Measurements from ENCODE around the gene SPSB1. TPM values are rescaled to one million over a fixed set of nuclear protein-coding genes. Genes with fewer than 3 reads are reported as not detected.

Gene SPSB1
- total RNA-seq, 1 experiment from 2014 or later = 18.2 TPM

DNA sequence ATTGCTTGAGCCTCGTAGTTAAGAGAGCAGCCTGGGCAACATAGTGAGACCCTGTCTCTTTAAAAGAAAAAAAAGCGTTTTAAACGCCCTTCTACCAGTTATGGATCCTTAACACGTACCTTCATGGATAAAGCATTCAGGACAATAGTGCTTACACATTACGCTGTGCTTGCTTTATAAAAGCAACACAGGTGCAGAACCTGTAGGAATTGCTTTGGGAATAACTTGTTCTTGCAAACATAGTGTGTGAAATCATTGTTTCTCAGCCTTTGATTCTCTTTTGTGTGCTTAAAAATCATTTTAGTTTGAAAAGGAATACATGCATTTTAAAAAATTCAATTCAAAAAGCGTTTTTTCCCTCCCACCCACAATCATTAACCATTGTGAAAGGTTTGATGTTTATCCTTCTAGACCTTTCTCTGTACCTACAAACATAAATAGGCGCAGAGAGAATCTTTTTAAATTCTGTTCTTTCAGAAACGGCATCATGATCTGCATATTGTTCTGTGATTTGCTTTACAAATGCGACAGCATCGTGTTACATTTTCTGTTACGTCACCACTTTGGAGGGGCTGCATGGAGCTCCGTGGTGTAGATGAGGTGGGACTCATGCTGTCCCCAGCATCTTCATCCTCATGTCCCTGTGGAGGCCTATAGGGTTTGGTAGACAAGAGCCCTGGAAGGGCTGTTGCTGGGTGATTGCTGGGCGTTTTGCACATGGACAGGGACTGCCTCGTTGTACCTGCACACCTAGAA is 54.6 kb downstream of the SPSB1 start:
- H3K9me3 ChIP-seq = no peaks in the 10 kb centered on the region
- no peaks in the 10 kb centered on the region for H3K27me3 Mint-ChIP-seq (ENCODE audit: insufficient read depth, unreplicated experiment)
- no TSS peak for BruUV-seq (replicated peaks)
- H3K36me3 ChIP-seq (ENCODE audit: control insufficient read depth, insufficient read depth, low read length) = no peaks in the 10 kb centered on the region
- TF ChIP-seq, protein P1, sequence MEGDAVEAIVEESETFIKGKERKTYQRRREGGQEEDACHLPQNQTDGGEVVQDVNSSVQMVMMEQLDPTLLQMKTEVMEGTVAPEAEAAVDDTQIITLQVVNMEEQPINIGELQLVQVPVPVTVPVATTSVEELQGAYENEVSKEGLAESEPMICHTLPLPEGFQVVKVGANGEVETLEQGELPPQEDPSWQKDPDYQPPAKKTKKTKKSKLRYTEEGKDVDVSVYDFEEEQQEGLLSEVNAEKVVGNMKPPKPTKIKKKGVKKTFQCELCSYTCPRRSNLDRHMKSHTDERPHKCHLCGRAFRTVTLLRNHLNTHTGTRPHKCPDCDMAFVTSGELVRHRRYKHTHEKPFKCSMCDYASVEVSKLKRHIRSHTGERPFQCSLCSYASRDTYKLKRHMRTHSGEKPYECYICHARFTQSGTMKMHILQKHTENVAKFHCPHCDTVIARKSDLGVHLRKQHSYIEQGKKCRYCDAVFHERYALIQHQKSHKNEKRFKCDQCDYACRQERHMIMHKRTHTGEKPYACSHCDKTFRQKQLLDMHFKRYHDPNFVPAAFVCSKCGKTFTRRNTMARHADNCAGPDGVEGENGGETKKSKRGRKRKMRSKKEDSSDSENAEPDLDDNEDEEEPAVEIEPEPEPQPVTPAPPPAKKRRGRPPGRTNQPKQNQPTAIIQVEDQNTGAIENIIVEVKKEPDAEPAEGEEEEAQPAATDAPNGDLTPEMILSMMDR (IDR thresholded peaks at IDR 0.05; ENCODE audit: insufficient read depth in 1 of 2, low read depth in 1 of 2, low read length in 1 of 2, severe bottlenecking in 1 of 2, unreplicated experiment in 1 of 2) = no peak
- H3K27ac Mint-ChIP-seq (ENCODE audit: unreplicated experiment) = no peak overlapping the region
- no peak overlapping the region for H3K4me3 Mint-ChIP-seq (ENCODE audit: unreplicated experiment)
- H3K36me3 Mint-ChIP-seq (ENCODE audit: insufficient read depth, unreplicated experiment) = no peaks in the 10 kb centered on the region
- no peak for DNase-seq
- ChIA-PET POLR2A (no interaction called here), CTCF (no interaction called here)
- no peaks in the 10 kb centered on the region for H3K27me3 ChIP-seq (replicated peaks; ENCODE audit: control insufficient read depth, insufficient read depth, low read length)
- no peaks in the 10 kb centered on the region for H3K4me1 ChIP-seq
- H3K4me1 Mint-ChIP-seq (ENCODE audit: low read depth, unreplicated experiment) = peaks cover 6% of the 10 kb centered on the region
- no peaks in the 10 kb centered on the region for H3K9me3 Mint-ChIP-seq (ENCODE audit: unreplicated experiment)
- H3K4me3 ChIP-seq (ENCODE audit: low read depth, low read length) = no peak overlapping the region
- intact Hi-C loops (cut with micrococcal nuclease; ENCODE audit: unreplicated experiment) = no loop called here

DNA sequence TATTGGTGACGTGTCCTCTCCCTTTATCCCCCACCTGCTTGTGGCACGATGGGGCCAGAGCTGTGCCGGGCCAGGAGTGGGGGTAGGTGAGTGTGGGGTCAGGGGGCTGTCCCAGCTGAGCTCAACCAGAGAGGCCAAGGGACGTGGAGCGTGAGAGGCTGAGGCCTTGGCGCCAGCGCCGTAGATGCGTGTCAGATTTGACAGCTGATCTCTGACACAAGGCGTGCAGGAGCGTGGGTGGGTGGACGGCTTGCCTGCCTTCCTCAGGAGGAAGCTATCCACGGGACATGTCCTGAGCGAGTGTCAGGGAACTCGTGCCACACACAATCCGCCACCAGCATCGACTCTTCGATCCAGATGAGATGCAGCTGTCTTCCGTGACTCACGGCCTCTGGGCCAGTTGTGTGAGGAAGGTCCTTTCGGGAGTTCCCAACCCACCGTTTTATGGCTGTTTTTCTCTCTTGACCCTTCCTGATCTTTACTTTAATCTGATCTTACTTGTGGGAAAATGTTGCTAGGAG is 56.7 kb downstream of the SPSB1 start:
- H3K36me3 ChIP-seq (ENCODE audit: control insufficient read depth, insufficient read depth, low read length) = no peaks in the 10 kb centered on the region
- H3K4me1 ChIP-seq = no peaks in the 10 kb centered on the region
- H3K36me3 Mint-ChIP-seq (ENCODE audit: insufficient read depth, unreplicated experiment) = no peaks in the 10 kb centered on the region
- H3K27me3 Mint-ChIP-seq (ENCODE audit: insufficient read depth, unreplicated experiment) = no peaks in the 10 kb centered on the region
- H3K9me3 Mint-ChIP-seq (ENCODE audit: unreplicated experiment) = no peaks in the 10 kb centered on the region
- H3K27ac Mint-ChIP-seq (ENCODE audit: unreplicated experiment) = no peak overlapping the region
- peaks cover 6% of the 10 kb centered on the region for H3K4me1 Mint-ChIP-seq (ENCODE audit: low read depth, unreplicated experiment)
- H3K9me3 ChIP-seq = no peaks in the 10 kb centered on the region
- CTCF ChIA-PET = no interaction called here
- H3K27me3 ChIP-seq (replicated peaks; ENCODE audit: control insufficient read depth, insufficient read depth, low read length) = no peaks in the 10 kb centered on the region
- intact Hi-C loops (cut with micrococcal nuclease; ENCODE audit: unreplicated experiment) = no loop called here
- TF ChIP-seq, protein P1 (IDR thresholded peaks at IDR 0.05; ENCODE audit: insufficient read depth in 1 of 2, low read depth in 1 of 2, low read length in 1 of 2, severe bottlenecking in 1 of 2, unreplicated experiment in 1 of 2) = no peak
- no TSS peak for BruUV-seq (replicated peaks)
- no peak for DNase-seq
- POLR2A ChIA-PET = no interaction called here
- H3K4me3 Mint-ChIP-seq (ENCODE audit: unreplicated experiment) = no peak overlapping the region
- H3K4me3 ChIP-seq (ENCODE audit: low read depth, low read length) = no peak overlapping the region

DNA sequence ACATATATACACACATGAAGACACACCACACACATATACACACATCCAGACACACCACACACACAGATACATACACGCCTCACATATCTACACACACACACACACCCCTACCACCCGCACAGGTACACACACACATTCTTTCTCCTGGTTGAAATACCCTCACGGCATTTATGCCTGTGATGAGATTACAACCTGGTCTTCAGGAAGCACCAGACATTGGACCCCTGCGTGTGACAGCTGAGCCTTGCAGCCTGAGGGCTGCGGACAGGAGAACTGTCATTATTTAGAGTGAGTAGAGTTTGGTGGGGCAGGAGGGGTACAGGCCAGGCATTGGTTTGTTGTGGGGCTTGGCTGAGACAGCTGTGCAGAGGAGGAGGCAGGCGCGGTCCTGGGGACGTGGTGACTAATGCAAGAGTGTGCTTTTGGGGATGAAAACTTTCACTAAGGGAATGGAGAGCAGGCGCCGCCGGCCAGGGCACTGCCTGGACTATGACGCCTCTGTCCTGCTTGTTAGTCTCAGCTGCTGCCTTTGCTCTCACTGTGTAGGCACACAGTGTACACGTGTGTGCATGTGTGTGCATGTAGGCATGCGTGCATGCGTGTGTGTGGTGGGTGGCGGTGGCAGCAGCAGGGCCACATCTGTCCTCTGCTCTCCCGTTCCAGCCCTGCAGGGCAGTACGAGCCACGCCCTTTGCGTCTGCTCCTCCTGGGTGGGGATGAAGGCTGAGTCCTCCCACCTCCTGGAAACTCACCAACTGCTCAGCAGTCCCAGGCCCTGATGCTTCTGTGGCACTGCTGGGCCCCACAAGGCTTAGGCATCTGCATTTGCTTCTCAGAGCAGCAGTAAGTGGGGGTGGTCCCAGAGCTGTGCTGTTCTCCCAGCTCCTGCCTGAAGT is 57.6 kb downstream of the SPSB1 start:
- Histone ChIP-seq H3K4me3 (ENCODE audit: low read depth, low read length) (no peak overlapping the region), H3K27me3 (replicated peaks; ENCODE audit: control insufficient read depth, insufficient read depth, low read length) (no peaks in the 10 kb centered on the region), H3K4me1 (no peaks in the 10 kb centered on the region), H3K9me3 (no peaks in the 10 kb centered on the region), H3K36me3 (ENCODE audit: control insufficient read depth, insufficient read depth, low read length) (no peaks in the 10 kb centered on the region)
- Mint-ChIP-seq H3K4me1 (ENCODE audit: low read depth, unreplicated experiment) (peaks cover 6% of the 10 kb centered on the region), H3K27me3 (ENCODE audit: insufficient read depth, unreplicated experiment) (no peaks in the 10 kb centered on the region), H3K4me3 (ENCODE audit: unreplicated experiment) (no peak overlapping the region), H3K36me3 (ENCODE audit: insufficient read depth, unreplicated experiment) (no peaks in the 10 kb centered on the region), H3K27ac (ENCODE audit: unreplicated experiment) (no peak overlapping the region), H3K9me3 (ENCODE audit: unreplicated experiment) (no peaks in the 10 kb centered on the region)
- CTCF ChIA-PET = no interaction called here
- no TSS peak for BruUV-seq (replicated peaks)
- intact Hi-C loops (cut with micrococcal nuclease; ENCODE audit: unreplicated experiment) = no loop called here
- TF ChIP-seq, protein P1 (IDR thresholded peaks at IDR 0.05; ENCODE audit: insufficient read depth in 1 of 2, low read depth in 1 of 2, low read length in 1 of 2, severe bottlenecking in 1 of 2, unreplicated experiment in 1 of 2) = no peak
- POLR2A ChIA-PET = no interaction called here
- DNase-seq = no peak

All from Caco-2 (cell line).